Neuronal stem cell (in vitro differentiated cells): Measurements from ENCODE around the gene METAP1D.

Source experiments
- DNase-seq: peaks from one replicate; pipeline ENCODE4 v3.0.0-alpha.2; 2013; ENCODE audit warnings: low spot score
- H2AFZ ChIP-seq: one replicate; pipeline ENCODE4 v1.6.1; 2013; ENCODE audit warnings: mild to moderate bottlenecking, low read length, inconsistent platforms
- H2AK5ac ChIP-seq: 2 replicates; pipeline ENCODE4 v1.6.1; 2013; ENCODE audit warnings: low read depth, mild to moderate bottlenecking, inconsistent platforms, low read length, moderate library complexity, mixed read lengths
- H2BK120ac ChIP-seq: 2 replicates; pipeline ENCODE4 v1.6.1; 2013; ENCODE audit warnings: low read depth, mild to moderate bottlenecking, inconsistent platforms, low read length, moderate library complexity, mixed read lengths
- H2BK12ac ChIP-seq: one replicate; pipeline ENCODE4 v1.6.1; 2013; ENCODE audit warnings: low read length, inconsistent platforms
- H2BK15ac ChIP-seq: 2 replicates; pipeline ENCODE4 v1.6.1; 2013; ENCODE audit warnings: mild to moderate bottlenecking, low read length, inconsistent platforms, mixed read lengths
- H2BK5ac ChIP-seq: one replicate; pipeline ENCODE4 v1.6.1; 2013; ENCODE audit warnings: inconsistent platforms, mild to moderate bottlenecking, low read length, moderate library complexity
- H3K14ac ChIP-seq: one replicate; pipeline ENCODE4 v1.6.1; 2013; ENCODE audit warnings: low read length, inconsistent platforms
- H3K18ac ChIP-seq: 2 replicates; pipeline ENCODE4 v1.6.1; 2013; ENCODE audit warnings: low read length, inconsistent platforms
- H3K23ac ChIP-seq: 2 replicates; pipeline ENCODE4 v1.6.1; 2013; ENCODE audit warnings: low read depth, mild to moderate bottlenecking, mixed read lengths, low read length, inconsistent platforms; ENCODE audit not compliant: poor library complexity
- H3K27ac ChIP-seq: replicated peaks from 3 replicates; pipeline ENCODE4 v1.5.1; 2013; ENCODE audit warnings: low read length, inconsistent platforms
- H3K27me3 ChIP-seq, 3 experiments: 2 replicates each; pipeline ENCODE4 v1.6.1; 2013; ENCODE audit warnings: low read length in 3 of 3, mild to moderate bottlenecking in 2 of 3, inconsistent platforms in 1 of 3, low read depth in 1 of 3, mixed read lengths in 1 of 3, moderate library complexity in 1 of 3; ENCODE audit not compliant: control insufficient read depth in 3 of 3, insufficient read depth in 3 of 3
- H3K36me3 ChIP-seq, 2 donors: replicated peaks in 1 of 2; 2 replicates each; pipeline ENCODE4 v1.6.1; 2013; ENCODE audit warnings: low read length in 2 of 2; ENCODE audit not compliant: control insufficient read depth in 2 of 2, insufficient read depth in 2 of 2
- H3K4ac ChIP-seq: 2 replicates; pipeline ENCODE4 v1.6.1; 2013; ENCODE audit warnings: inconsistent platforms, mild to moderate bottlenecking, low read length, moderate library complexity
- H3K4me1 ChIP-seq, 2 donors: 1 replicate in 1 of 2; 2 replicates in 1 of 2; pipeline ENCODE4 v1.6.1; 2013; ENCODE audit warnings: low read length in 2 of 2, low read depth in 1 of 2; ENCODE audit not compliant: control insufficient read depth in 2 of 2, insufficient read depth in 1 of 2
- H3K4me2 ChIP-seq: one replicate; pipeline ENCODE4 v1.6.1; 2013; ENCODE audit warnings: mild to moderate bottlenecking, low read length, inconsistent platforms; ENCODE audit not compliant: insufficient read depth, poor library complexity, severe bottlenecking
- H3K4me3 ChIP-seq, 2 donors: 2 replicates each; pipeline ENCODE4 v1.5.1; 2013; ENCODE audit warnings: low read length in 2 of 2, mild to moderate bottlenecking in 2 of 2, inconsistent platforms in 1 of 2, moderate library complexity in 1 of 2
- H3K79me1 ChIP-seq: one replicate; pipeline ENCODE4 v1.6.1; 2013; ENCODE audit warnings: low read depth, mild to moderate bottlenecking, inconsistent platforms, low read length, moderate library complexity
- H3K9ac ChIP-seq: one replicate; pipeline ENCODE4 v1.6.1; 2013; ENCODE audit warnings: mild to moderate bottlenecking, low read depth, low read length, inconsistent platforms; ENCODE audit not compliant: poor library complexity
- H3K9me3 ChIP-seq, 2 donors: replicated peaks in 1 of 2; 2 replicates each; pipeline versions ENCODE3 to v1.6.1; 2013; ENCODE audit warnings: low read length in 2 of 2, mild to moderate bottlenecking in 2 of 2, inconsistent platforms in 1 of 2, low read depth in 1 of 2, mixed read lengths in 1 of 2, moderate library complexity in 1 of 2; ENCODE audit not compliant: control insufficient read depth in 2 of 2, insufficient read depth in 1 of 2
- H4K8ac ChIP-seq: one replicate; pipeline ENCODE4 v1.6.1; 2013; ENCODE audit warnings: low read depth, mild to moderate bottlenecking, inconsistent platforms, low read length, moderate library complexity
- H4K91ac ChIP-seq: one replicate; pipeline ENCODE4 v1.6.1; 2013; ENCODE audit warnings: low read length, low read depth, mild to moderate bottlenecking, inconsistent platforms; ENCODE audit not compliant: poor library complexity
- WGBS, 2 donors: extraction: QIAGEN DNeasy Blood & Tissue Kit; methylation state at CpG; one replicate each; pipeline ENCODE4 v1.1.7; 2013; ENCODE audit warnings: missing lambda C conversion rate in 2 of 2, mixed read lengths in 1 of 2; ENCODE audit not compliant: insufficient read length in 2 of 2, insufficient replicate concordance in 1 of 2; ENCODE audit errors: extremely low coverage in 2 of 2; 5-methylcytosine and 5-hydroxymethylcytosine counted together

METAP1D gene

DNA sequence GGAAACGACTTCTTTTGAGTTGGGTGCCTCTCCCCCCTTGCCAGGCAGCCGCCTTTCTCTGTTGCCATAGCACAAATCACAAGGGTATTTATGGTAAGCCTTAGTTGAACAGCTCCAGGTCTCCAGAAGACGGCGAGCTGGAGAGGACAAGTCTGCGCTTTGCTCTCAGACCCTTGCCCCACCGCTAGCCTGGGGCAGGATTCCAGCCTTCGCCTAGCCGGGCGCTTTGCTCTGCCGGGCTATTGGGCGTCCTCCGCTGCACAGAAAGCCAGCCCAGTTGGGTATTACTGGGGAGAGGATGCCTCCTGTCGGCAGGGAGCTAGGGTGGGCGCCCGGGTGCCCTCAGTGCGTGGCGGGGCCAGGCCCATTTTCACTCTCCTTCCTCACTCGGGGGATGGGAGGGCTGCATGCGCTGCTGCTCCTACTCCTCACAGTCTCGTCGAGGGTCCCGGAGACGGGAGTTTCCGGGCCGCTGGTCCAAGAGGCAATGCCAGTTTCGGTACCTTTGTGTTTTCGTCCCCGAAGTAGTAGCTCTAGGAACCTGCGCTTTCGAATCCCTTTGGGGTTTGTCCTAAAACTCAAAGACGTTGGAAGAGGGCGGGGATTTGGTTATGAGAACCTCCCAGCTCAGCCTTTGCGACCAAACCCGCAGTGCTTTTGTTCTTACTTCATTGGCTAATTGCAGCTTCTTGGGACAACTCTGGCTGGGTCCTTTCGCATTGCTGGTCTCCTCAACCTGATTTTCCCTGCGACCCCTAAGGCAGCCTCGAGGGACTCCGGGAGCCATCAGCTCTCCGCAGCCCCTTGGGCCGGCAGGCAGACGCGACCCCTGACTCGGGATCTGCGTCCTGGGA is 106.6 kb downstream of the METAP1D start:
- no peak overlapping the region for H2BK15ac ChIP-seq
- no peak overlapping the region for H2BK12ac ChIP-seq
- H3K27ac ChIP-seq = no peak overlapping the region
- H2AK5ac ChIP-seq = no peak overlapping the region
- H3K4ac ChIP-seq = no peak overlapping the region
- H2AFZ ChIP-seq = peak overlapping the region; percentile 85
- peak overlapping the region; percentile 35 for H3K18ac ChIP-seq
- peak overlapping the region; percentile 58 for H3K4me2 ChIP-seq
- H3K4me1 ChIP-seq = peaks cover 13 to 29% of the 10 kb centered on the region in 2 donors
- H3K9me3 ChIP-seq = peaks cover 0 to 5% of the 10 kb centered on the region in 2 donors
- peak; percentile 38 for DNase-seq
- no peaks in the 10 kb centered on the region for H3K79me1 ChIP-seq
- H4K91ac ChIP-seq = no peak overlapping the region
- peaks cover 34 to 79% (median 54%) of the 10 kb centered on the region in 3 experiments for H3K27me3 ChIP-seq
- no CpG with 5 or more reads among the region's 44 CpGs for WGBS, 2 donors
- no peaks in the 10 kb centered on the region for H3K36me3 ChIP-seq
- H3K14ac ChIP-seq = no peak overlapping the region
- H3K23ac ChIP-seq = no peak overlapping the region
- no peak overlapping the region for H2BK5ac ChIP-seq
- no peak overlapping the region for H2BK120ac ChIP-seq
- H4K8ac ChIP-seq = no peak overlapping the region
- H3K9ac ChIP-seq = no peak overlapping the region
- peak overlapping the region; percentile 22 to 60 for H3K4me3 ChIP-seq

- peak overlapping the region; percentile 67 for H3K23ac ChIP-seq
- DNase-seq = peak; percentile 9
- no peak overlapping the region for H3K27ac ChIP-seq
- peaks cover 3 to 25% of the 10 kb centered on the region in 2 donors for H3K4me1 ChIP-seq
- H2AFZ ChIP-seq = peak overlapping the region; percentile 15
- peak overlapping the region; percentile 39 for H2BK120ac ChIP-seq
- no peak overlapping the region for H2AK5ac ChIP-seq
- peaks cover 28 to 67% (median 42%) of the 10 kb centered on the region in 3 experiments for H3K27me3 ChIP-seq
- peaks cover 0 to 3% of the 10 kb centered on the region in 2 donors for H3K9me3 ChIP-seq
- H3K14ac ChIP-seq = no peak overlapping the region
- no peak overlapping the region for H2BK5ac ChIP-seq
- H3K4me2 ChIP-seq = peak overlapping the region; percentile 22
- H2BK15ac ChIP-seq = peak overlapping the region; percentile 83
- H3K79me1 ChIP-seq = no peaks in the 10 kb centered on the region
- peak overlapping the region; percentile 80 for H3K18ac ChIP-seq
- H3K36me3 ChIP-seq = no peaks in the 10 kb centered on the region
- H4K91ac ChIP-seq = no peak overlapping the region
- peak overlapping the region in 1 of 2 donors; percentile 13 for H3K4me3 ChIP-seq
- no peak overlapping the region for H3K9ac ChIP-seq
- H3K4ac ChIP-seq = no peak overlapping the region
- WGBS, 2 donors = no CpG with 5 or more reads among the region's 51 CpGs
- H2BK12ac ChIP-seq = no peak overlapping the region
- no peak overlapping the region for H4K8ac ChIP-seq
Measured at GRCh38 chr2:172107690-172108586, 108.2 kb downstream of the METAP1D start.

- peak; percentile 9 for DNase-seq
- H3K27ac ChIP-seq = no peak overlapping the region
- no peak overlapping the region for H2BK15ac ChIP-seq
- H4K8ac ChIP-seq = no peak overlapping the region
- no peak overlapping the region for H4K91ac ChIP-seq
- no peaks in the 10 kb centered on the region for H3K79me1 ChIP-seq
- peaks cover 28 to 61% (median 35%) of the 10 kb centered on the region in 3 experiments for H3K27me3 ChIP-seq
- peak overlapping the region; percentile 22 for H3K4me2 ChIP-seq
- H2AFZ ChIP-seq = peak overlapping the region; percentile 15
- peak overlapping the region; percentile 52 for H3K18ac ChIP-seq
- no CpG with 5 or more reads among the region's 8 CpGs for WGBS, 2 donors
- no peak overlapping the region for H3K4ac ChIP-seq
- no peak overlapping the region for H3K14ac ChIP-seq
- no peak overlapping the region for H2AK5ac ChIP-seq
- peaks cover 0 to 3% of the 10 kb centered on the region in 2 donors for H3K9me3 ChIP-seq
- H3K4me3 ChIP-seq = no peak overlapping the region
- H3K9ac ChIP-seq = no peak overlapping the region
- H2BK120ac ChIP-seq = no peak overlapping the region
- H3K23ac ChIP-seq = no peak overlapping the region
- no peaks in the 10 kb centered on the region for H3K36me3 ChIP-seq
- no peak overlapping the region for H2BK5ac ChIP-seq
- H3K4me1 ChIP-seq = peaks cover 0 to 23% of the 10 kb centered on the region in 2 donors
- no peak overlapping the region for H2BK12ac ChIP-seq
Measured at GRCh38 chr2:172108587-172108930, 108.8 kb downstream of the METAP1D start.
